ENCODE results near the gene SRGAP3.
A peak's percentile ranks its signal among the peaks of the same experiment; 100 is the strongest.

The SRGAP3 gene

GRCh38 chr3:9075762-9076161, 173.7 kb downstream of the SRGAP3 start:
- no peak for DNase-seq

- no peak for DNase-seq
Observed at GRCh38 chr3:9074079-9074478, 175.4 kb downstream of the SRGAP3 start.

DNA sequence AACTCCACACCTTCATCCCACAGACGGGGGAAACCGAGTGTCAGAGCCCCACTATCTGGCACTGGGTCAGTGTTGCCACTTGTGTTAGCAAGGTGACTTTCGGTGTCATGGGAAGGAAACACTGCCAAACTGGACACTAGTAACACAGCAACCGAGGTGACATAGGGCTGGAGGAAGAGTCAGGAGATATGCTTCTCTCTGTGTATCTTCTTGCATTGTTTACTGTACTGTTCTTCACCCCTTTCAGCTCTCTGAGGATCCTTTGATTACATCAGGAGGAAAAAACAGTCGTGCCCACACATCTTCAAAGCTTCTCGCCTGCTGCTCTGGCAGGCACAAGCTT, 176.8 kb downstream of the SRGAP3 start:
- no peak for DNase-seq

DNA sequence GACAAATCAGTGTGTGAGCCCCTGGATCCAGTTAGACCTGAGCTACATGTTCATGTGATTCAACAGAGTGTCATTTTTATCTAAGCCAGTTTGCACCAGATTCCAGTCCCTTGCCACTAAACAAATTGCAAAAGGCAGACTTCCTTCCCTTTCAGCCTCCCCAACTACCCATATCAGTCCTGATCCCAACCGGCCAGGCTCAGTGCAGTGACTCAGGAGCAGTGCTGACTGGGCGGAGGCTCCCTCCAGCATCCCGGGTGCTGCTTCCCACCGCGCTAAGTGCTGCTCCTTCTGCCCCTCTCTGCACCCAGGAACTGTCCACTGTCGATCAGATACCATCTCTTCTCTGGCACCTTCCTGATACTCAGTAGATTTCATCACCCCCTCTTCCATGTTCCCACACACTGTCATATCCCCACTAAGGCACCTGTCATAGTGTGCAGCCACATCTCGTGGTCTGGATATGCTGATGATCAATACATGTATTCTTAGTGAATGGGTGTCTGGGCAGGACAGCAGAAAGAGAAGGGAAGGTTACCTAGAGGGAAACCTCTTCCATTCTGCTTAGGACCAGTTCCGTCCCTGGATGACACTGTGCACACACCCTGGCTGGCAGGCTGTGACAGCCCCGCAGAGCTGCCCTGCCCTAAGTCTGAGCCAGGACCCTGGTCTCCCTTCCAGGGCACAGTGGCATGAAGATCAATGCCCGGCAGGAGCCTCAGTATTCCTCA, 177.3 kb downstream of the SRGAP3 start:
- no peak for DNase-seq

DNA sequence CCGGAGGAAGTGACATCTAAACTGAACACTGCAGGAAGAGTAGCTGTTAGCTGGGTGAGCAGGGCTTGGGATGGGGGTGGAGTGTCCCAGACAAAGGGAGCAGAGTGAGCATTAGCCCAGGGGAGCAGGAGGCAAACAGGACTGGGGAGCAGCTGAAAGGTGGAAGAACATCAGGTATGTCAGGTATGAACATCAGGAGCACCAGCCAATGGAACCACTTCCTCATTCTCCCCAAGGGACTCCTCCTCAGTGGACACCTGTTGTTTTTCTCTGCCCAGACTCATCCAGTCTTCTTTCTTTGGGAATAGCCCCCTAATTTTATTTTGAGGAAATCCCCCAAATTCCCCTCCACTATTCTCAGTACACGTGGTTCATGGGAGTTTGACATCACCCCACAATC, 178.5 kb downstream of the SRGAP3 start:
- DNase-seq: no peak

DNA sequence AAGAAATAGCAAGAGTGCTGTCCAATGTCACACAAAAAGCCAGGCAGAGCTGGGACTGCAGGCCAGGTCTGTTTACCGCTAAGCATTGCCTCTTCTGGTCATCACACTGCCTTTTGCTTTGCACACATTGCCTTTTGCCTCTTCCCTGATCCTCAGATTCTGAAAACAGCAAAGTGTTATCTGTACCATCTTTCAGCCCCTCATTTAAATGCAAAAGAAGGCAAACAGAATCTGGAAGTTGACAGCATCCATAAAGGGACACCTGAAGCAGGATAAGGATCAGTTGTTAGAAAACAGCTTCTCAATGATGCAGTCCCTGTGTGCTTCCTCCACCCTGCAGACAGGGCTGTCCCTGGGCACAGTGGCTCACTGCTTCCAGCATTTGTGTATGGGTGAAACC, 179.5 kb downstream of the SRGAP3 start:
- DNase-seq: no peak

GRCh38 chr3:9068051-9068450, 181.4 kb downstream of the SRGAP3 start:
- no peak for DNase-seq

DNA sequence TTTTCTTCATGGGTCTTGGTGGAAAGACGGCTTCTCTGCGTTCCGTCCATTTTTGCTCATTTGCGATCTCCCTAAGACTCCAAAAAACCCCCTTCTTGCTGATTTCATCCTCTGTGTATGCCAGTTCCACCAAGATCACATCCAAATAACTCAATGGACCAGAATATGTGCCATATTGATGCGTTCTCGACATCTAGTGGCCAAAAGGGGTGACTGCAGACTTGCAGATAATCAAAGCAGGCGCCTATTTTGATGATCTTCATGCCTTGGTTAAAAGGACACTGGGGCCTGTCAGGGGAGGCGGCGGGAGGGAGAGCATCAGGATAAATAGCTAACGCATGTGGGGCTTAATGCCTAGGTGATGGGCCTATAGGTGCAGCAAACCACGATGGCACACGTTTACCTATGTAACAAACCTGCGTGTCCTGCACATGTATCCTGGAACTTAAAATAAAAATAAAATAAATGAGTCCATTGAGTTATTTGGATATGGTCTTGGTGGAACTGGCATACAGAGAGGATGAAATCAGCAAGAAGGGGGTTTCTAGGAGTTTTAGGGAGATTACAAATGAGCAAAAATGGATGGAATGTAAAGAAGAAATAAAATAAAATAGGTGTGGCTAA, 182.0 kb downstream of the SRGAP3 start:
- peak in 1 of 2 donors; percentile 3 for DNase-seq

DNA sequence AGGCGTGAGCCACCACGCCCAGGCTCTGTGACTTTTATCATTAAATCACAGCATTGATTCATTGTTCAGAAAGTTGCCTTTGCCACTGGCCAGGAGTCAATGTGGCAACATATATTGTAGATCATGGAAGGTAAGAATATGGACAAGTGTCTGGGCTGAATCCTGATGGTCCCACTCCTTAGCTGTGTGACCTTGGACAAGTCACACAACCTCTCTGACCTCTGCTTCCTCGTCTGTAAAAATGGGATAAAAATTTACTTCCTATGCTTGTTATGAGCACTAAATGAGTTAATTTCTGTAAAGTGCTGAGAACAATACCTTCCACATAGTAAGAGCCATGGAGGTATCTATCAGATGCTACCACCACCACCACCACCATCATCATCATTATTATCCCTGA, 182.7 kb downstream of the SRGAP3 start:
- DNase-seq: no peak

DNA sequence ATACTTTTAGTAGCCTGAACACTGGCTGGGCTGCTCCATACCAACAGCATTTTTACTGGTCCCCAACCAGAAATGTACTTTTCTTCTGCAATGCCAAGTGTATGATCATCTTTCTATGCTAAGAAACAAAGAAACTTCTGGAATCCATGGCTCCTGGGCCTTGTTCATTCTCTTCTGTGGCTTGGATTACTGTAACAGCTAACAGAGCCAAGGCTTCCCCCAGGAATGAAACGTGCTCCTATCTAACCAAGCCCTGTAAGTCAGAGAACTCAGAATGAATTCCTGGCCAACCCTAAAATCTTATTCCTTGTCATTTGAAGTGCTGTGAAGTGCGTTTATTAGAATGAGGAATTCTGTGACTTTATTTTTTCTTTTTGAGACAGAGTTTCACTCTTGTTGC, 183.3 kb downstream of the SRGAP3 start:
- DNase-seq: no peak

GRCh38 chr3:9064850-9065249, 184.6 kb downstream of the SRGAP3 start:
- no peak for DNase-seq

- no peak for DNase-seq
Observed at GRCh38 chr3:9064251-9064650, 185.2 kb downstream of the SRGAP3 start.

DNA sequence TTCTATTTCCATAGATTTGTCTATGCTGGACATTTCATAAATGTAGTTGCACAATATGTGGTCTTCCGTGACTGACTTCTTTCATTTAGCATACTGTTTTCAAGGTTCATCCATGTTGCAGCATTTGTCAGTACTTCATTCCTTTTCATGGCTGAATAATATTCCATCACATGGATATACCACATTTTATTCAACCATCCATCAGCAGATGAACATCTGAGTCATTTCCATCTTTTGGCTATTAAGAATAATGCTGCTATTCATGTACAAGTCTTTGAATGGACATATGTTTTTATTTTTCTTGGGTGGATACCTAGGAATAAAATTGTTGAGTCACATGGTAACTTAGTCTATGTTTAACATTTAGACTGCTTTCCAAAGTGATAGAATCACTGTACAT, 186.9 kb downstream of the SRGAP3 start:
- DNase-seq: no peak

- DNase-seq: no peak
Observed at GRCh38 chr3:9061634-9062033, 187.8 kb downstream of the SRGAP3 start.

DNA sequence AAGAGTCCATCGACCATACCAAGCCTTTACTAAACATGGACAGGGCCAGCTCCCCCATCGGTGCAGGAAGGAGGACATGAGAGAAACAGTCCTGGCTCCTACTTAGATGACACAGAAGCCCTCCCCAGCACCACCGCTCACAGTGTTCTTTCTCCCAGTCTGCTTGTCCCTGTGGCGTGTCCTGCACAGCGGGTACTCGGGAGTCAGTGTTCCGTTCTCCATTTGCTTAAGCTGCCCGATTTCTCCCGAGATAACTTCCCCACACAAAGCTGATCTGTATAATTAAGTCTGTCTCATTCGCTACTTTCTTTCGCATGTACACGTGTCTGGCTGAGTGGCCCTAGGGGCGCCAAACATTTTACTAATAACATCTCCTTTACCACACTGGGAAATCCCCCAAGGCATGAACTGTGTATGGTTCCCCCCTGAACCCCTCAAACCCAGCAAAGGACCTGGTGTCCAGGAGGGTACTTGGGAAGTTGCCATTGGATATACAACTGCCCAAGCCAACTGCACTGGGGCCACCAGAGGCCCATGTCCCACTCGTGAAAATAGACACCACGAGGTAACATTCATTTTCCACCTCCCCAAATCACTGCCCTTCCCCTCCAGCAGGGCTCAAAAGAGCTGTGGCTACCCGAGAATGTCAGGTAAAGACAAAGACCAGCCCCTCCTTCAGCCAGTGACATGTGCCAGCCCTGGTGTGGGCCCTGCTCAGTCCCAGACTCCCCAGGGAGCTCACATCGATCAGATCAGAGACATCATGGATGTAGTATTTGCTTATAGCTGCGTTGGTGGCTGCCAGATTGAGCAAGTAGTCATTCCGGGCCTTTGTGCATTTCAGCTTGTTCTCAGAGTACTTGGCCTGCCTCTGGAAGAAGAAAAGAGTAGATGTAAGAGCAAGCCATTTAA, 189.7 kb downstream of the SRGAP3 start:
- DNase-seq: no peak

DNA sequence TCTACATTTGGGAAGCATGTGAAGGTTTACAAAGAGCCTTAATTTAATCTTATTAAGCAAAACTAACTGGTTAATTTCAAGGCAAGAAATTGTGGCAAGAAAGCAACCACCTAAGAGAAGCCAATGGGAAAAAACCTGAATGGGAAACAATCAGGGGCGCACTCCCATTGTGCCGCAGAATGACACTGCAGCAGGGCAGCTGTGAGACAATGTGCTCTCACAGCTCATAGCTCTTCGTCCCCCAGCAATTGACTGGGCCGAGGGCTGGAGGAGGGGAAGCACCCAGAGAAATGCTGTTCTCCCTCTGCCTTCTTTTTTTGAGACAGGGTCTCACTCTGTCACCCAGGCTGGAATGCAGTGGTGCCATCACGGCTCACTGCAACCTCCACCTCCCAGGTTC, 192.9 kb downstream of the SRGAP3 start:
- DNase-seq: no peak

GRCh38 chr3:9047452-9048346, 201.7 kb downstream of the SRGAP3 start:
- DNase-seq: no peak

- DNase-seq: no peak
Observed at GRCh38 chr3:9045371-9045770, 204.1 kb downstream of the SRGAP3 start.

- DNase-seq: no peak
Observed at GRCh38 chr3:9043063-9043462, 206.4 kb downstream of the SRGAP3 start.

- no peak for DNase-seq
Observed at GRCh38 chr3:9041626-9042025, 207.8 kb downstream of the SRGAP3 start.

- no peak for DNase-seq
Observed at GRCh38 chr3:9040996-9041395, 208.4 kb downstream of the SRGAP3 start.

DNA sequence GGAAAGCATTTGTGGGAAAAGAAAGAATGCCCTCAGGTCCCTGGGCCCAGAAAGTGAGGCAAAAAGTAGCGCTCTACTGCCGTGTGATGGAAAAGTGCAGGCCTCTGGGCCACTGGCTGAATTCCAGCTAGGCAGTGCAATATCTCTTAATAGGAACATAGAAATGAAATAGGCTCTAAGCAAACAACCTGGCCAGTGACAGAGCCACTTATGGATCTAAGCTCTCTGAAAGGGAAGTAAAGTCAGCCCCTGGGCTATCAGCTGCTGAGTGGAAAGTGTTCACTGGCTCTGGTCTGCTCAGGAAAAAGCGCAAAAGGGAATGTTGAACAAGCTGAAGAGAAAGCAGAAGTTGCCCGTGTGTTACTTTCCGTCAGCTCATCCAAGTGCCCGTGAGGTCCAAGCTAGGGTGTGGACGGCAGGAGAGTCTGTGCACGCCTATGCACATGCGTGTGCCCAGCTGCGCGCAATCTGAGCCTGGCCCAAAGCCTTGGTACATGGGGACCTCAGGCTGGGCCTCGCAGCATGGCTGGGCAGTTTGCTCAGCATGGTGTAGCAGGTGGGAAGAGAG, 212.2 kb downstream of the SRGAP3 start:
- DNase-seq: no peak
